CD4-positive, alpha-beta T cell treated with Interleukin-10 for 1 hour (primary cell): ENCODE data around the gene CCDC3.
"Not testable (repeated sequence)": the region's sequence is repeated elsewhere in the genome, so short reads cannot be mapped to it uniquely, and the experiment has no call there.

Experiments used
- DNase-seq: peaks from one replicate; pipeline ENCODE4 v3.0.0-alpha.2; 2020

The CCDC3 gene

GRCh38 chr10:12999849-13000248, 1.7 kb downstream of the CCDC3 start:
- DNase-seq = no peak

GRCh38 chr10:12995425-12995861, 6.1 kb downstream of the CCDC3 start:
- no peak for DNase-seq

GRCh38 chr10:12993595-12993994, 7.9 kb downstream of the CCDC3 start:
- no peak for DNase-seq

GRCh38 chr10:12985347-12985746, 16.2 kb downstream of the CCDC3 start:
- DNase-seq = no peak

- no peak for DNase-seq
These were observed 17.3 kb downstream of the CCDC3 start for GRCh38 chr10:12984165-12984747.

- not testable (repeated sequence) for DNase-seq
These were observed 17.9 kb downstream of the CCDC3 start for GRCh38 chr10:12983568-12983967.

- no peak for DNase-seq
These were observed 19.9 kb downstream of the CCDC3 start for GRCh38 chr10:12981570-12981969.

- DNase-seq = no peak
These were observed 20.7 kb downstream of the CCDC3 start for GRCh38 chr10:12980713-12981306.

GRCh38 chr10:12980102-12980661, 21.3 kb downstream of the CCDC3 start:
- DNase-seq = no peak

GRCh38 chr10:12978891-12979290, 22.6 kb downstream of the CCDC3 start:
- no peak for DNase-seq

GRCh38 chr10:12975906-12976305, 25.6 kb downstream of the CCDC3 start:
- no peak for DNase-seq

- no peak for DNase-seq
These were observed 26.2 kb downstream of the CCDC3 start for GRCh38 chr10:12975266-12975665.

GRCh38 chr10:12974491-12975199, 26.9 kb downstream of the CCDC3 start:
- DNase-seq = no peak

- no peak for DNase-seq
These were observed 27.4 kb downstream of the CCDC3 start for GRCh38 chr10:12974078-12974477.

- no peak for DNase-seq
These were observed 28.3 kb downstream of the CCDC3 start for GRCh38 chr10:12973149-12973718.

GRCh38 chr10:12972146-12972545, 29.4 kb downstream of the CCDC3 start:
- DNase-seq = no peak

GRCh38 chr10:12971001-12971788, 30.3 kb downstream of the CCDC3 start:
- no peak for DNase-seq

GRCh38 chr10:12969951-12970350, 31.6 kb downstream of the CCDC3 start:
- no peak for DNase-seq

- no peak for DNase-seq
These were observed 35.4 kb downstream of the CCDC3 start for GRCh38 chr10:12966067-12966466.

- no peak for DNase-seq
These were observed 35.9 kb downstream of the CCDC3 start for GRCh38 chr10:12965571-12965970.

GRCh38 chr10:12962556-12962955, 39.0 kb downstream of the CCDC3 start:
- DNase-seq = no peak

GRCh38 chr10:12961416-12962205, 39.9 kb downstream of the CCDC3 start:
- no peak for DNase-seq
